NCI-H2227 treated with DMSO at 0.1 percent for 48 hours (cell line): ENCODE measurements around the gene GPR108.
"Not testable (repeated sequence)": the region's sequence is repeated elsewhere in the genome, so short reads cannot be mapped to it uniquely, and the experiment has no call there.

Experiments
- DNase-seq: peaks from one replicate; lab custom pipeline; 2025; lab: John Stamatoyannopoulos, UW

Gene GPR108

GRCh38 chr19:6720369-6721137, 16.8 kb downstream of the GPR108 start, which contains the start of gene C3:
Gene C3, minus strand, starts transcription at chr19:6720650. Its CDS starts 61 bp downstream, at chr19:6720589.
- DNase-seq: no peak

- no peak for DNase-seq
Measured at GRCh38 chr19:6719992-6720368, 17.4 kb downstream of the GPR108 start.

GRCh38 chr19:6719540-6719861, 17.9 kb downstream of the GPR108 start:
- DNase-seq: no peak

- no peak for DNase-seq
Measured at GRCh38 chr19:6718741-6719539, 18.4 kb downstream of the GPR108 start.

GRCh38 chr19:6718111-6718740, 19.2 kb downstream of the GPR108 start:
- no peak for DNase-seq

- no peak for DNase-seq
Measured at GRCh38 chr19:6717441-6717971, 19.9 kb downstream of the GPR108 start.

- no peak for DNase-seq
Measured at GRCh38 chr19:6717036-6717435, 20.3 kb downstream of the GPR108 start.

GRCh38 chr19:6716610-6716970, 20.8 kb downstream of the GPR108 start:
- DNase-seq: no peak

GRCh38 chr19:6714749-6715555, 22.4 kb downstream of the GPR108 start:
- no peak for DNase-seq

- no peak for DNase-seq
Measured at GRCh38 chr19:6713773-6714692, 23.3 kb downstream of the GPR108 start.

GRCh38 chr19:6712692-6713670, 24.4 kb downstream of the GPR108 start:
- DNase-seq: no peak

- DNase-seq: no peak
Measured at GRCh38 chr19:6712231-6712630, 25.1 kb downstream of the GPR108 start.

GRCh38 chr19:6711605-6712004, 25.8 kb downstream of the GPR108 start:
- no peak for DNase-seq

- no peak for DNase-seq
Measured at GRCh38 chr19:6711078-6711361, 26.4 kb downstream of the GPR108 start.

GRCh38 chr19:6710273-6711077, 26.9 kb downstream of the GPR108 start:
- no peak for DNase-seq

- no peak for DNase-seq
Measured at GRCh38 chr19:6709549-6709948, 27.8 kb downstream of the GPR108 start.

GRCh38 chr19:6708913-6709312, 28.5 kb downstream of the GPR108 start:
- DNase-seq: not testable (repeated sequence)

- no peak for DNase-seq
Measured at GRCh38 chr19:6708346-6708745, 29.0 kb downstream of the GPR108 start.

GRCh38 chr19:6707658-6708018, 29.7 kb downstream of the GPR108 start:
- no peak for DNase-seq
